HG02623 (cell line): ENCODE measurements around the gene RGS12.

ENCODE experiments used
- ATAC-seq: cut with Tn5 transposase; IDR thresholded peaks from one replicate; pipeline ENCODE4 v1.9.1; 2021; ENCODE audit warnings: moderate library complexity; ENCODE audit not compliant: unreplicated experiment

The RGS12 gene, protein sequence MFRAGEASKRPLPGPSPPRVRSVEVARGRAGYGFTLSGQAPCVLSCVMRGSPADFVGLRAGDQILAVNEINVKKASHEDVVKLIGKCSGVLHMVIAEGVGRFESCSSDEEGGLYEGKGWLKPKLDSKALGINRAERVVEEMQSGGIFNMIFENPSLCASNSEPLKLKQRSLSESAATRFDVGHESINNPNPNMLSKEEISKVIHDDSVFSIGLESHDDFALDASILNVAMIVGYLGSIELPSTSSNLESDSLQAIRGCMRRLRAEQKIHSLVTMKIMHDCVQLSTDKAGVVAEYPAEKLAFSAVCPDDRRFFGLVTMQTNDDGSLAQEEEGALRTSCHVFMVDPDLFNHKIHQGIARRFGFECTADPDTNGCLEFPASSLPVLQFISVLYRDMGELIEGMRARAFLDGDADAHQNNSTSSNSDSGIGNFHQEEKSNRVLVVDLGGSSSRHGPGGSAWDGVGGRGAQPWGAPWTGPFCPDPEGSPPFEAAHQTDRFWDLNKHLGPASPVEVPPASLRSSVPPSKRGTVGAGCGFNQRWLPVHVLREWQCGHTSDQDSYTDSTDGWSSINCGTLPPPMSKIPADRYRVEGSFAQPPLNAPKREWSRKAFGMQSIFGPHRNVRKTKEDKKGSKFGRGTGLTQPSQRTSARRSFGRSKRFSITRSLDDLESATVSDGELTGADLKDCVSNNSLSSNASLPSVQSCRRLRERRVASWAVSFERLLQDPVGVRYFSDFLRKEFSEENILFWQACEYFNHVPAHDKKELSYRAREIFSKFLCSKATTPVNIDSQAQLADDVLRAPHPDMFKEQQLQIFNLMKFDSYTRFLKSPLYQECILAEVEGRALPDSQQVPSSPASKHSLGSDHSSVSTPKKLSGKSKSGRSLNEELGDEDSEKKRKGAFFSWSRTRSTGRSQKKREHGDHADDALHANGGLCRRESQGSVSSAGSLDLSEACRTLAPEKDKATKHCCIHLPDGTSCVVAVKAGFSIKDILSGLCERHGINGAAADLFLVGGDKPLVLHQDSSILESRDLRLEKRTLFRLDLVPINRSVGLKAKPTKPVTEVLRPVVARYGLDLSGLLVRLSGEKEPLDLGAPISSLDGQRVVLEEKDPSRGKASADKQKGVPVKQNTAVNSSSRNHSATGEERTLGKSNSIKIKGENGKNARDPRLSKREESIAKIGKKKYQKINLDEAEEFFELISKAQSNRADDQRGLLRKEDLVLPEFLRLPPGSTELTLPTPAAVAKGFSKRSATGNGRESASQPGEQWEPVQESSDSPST (N-terminal part only)

DNA sequence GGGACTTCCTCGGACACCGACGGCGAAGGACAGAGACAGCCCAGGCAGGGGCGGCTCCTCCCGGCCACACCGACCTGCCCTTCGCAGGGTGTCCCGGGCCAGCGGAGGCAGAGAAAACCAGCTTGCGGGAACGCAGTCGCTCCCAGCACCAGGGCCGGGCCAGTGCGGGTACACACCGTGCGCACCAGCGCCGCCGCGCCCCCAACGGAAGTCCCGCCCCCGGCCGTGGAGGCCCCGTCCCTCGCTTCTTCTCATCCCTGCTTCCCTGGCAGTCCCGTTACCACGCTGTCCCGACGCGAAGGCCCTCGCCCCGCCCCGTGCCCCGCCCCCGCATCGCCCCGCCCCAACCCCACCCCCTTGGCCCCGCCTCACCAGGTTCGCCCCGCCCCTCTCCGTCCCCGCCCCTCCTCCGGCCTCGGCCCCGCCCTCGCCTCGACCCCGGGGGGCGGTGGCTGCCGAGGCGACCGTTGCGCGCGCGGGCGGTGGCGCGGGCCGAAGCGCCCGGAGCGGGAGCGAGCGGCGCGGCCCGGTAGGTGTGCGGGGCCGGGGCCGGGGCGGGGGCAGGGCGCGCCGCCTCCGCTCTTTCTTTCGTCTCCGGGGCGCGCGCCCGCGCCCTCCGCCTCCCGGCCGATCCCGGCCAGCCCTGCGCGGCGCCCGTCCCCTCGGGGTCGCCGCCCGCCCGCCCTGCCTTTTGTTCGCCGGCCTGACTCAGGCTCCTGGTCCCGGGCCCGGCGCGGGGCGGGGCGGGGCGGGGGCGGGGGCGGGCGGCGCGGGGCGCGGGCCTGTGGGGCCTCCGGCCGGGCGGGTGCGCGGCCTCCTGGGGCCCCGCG is at the start of gene RGS12:
TSS of gene RGS12 (plus strand) at position 451 of the 830 bp plus-strand sequence. CDS start 23,150 bp downstream, outside the sequence.
- ATAC-seq, result peak; percentile 80

- ATAC-seq, result no peak
Measured at GRCh38 chr4:3243136-3243780, 49.6 kb upstream of the RGS12 start.

DNA sequence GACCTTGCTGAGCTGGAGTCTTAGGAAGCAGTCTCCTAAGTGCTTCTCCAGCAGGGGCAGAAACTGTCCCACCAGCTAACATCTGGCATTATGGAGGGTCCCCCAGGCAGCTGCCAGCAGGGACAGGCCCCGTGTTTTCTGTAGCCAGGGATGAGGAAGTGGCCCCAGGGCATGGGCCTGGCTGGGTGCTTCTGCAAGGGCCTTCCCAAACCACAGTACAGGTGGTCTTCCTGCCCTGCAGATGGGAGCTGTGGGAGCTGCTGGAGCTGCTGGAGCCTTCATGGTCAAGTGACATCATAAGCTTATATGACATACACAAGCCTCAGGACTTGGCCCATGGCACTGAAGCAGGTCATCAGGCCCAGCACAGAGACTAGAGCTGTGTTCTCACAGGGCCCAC is 48.8 kb upstream of the RGS12 start:
- ATAC-seq, result no peak

- ATAC-seq, result no peak
Measured at GRCh38 chr4:3244747-3245146, 48.1 kb upstream of the RGS12 start.

DNA sequence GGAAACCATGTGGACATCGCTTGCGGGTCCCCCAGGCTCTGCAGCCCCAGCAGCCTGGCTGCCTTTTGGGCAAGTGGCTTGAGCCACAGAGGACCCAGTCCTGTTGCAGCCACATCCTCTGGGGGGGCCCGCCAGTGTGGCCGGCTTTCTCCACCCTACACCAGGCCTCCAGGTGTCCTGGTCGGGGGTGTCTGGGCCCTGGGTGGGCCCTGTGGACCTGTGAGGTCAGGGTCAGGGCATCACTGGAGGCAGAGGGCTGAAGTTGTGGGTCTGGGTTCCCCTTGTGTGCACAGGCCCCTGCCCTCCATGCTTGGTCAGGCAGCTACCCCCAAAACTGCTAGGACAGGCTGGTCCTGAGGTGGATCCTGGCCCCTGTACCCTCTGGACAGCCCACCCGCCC is 47.1 kb upstream of the RGS12 start:
- no peak for ATAC-seq

GRCh38 chr4:3246458-3247398 is 46.1 kb upstream of the RGS12 start:
- no peak for ATAC-seq

GRCh38 chr4:3247399-3248177 is 45.2 kb upstream of the RGS12 start:
- ATAC-seq, result no peak

DNA sequence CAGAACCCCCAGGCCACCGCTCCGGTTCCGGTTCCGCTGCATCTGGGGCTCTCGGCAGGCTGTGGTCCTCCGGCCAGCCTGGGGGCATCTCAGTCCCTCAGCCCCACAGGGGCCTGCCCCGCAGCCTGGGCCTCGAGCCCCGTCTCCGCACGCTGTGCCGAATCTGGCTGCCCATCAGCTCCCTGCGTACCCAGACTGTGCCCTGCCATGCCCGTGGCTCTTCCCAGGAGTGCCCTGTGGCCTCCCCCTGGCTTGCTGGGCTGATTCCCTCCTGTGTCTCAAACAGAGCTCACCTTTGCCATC is 44.7 kb upstream of the RGS12 start:
- ATAC-seq, result no peak

DNA sequence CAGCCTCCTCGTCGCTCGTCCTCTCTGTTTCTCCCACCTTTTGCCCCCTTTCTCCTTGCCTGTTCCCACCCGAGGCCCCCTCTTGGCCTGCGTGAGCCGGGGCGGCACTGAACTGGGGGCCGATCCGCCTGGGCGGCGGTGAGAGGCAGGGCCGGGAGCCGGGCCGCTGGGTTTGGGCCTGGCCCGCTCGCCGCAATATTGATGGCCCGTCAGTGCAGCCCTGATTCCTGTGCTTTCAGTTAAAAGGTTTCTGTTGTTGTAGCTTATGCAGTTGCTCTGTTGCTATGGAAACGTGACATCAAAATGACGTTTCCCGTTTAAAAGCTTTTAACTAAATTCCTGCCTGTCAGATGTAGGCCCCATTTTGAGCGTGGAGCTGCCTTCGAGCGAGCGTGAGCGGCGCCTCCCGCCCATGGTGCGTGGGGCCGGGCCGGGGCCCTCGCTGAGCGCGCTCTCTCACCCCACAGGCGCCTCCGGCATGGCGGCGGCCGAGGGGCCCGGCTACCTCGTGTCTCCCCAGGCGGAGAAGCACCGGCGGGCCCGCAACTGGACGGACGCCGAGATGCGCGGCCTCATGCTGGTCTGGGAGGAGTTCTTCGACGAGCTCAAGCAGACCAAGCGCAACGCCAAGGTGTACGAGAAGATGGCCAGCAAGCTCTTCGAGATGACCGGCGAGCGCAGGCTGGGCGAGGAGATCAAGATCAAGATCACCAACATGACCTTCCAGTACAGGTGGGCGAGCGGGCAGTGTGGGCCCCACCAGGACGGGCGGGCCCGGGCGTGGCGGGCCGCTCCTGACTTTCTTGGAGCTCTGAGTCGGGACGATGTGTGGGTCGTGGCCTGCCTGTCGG is 43.8 kb upstream of the RGS12 start, which contains the start of gene MSANTD1:
TSS of gene MSANTD1 (plus strand) at position 349 of the 851 bp plus-strand sequence. CDS start at position 413, 64 bp downstream.
- no peak for ATAC-seq

- no peak for ATAC-seq
Measured at GRCh38 chr4:3249711-3250437, 42.9 kb upstream of the RGS12 start.

DNA sequence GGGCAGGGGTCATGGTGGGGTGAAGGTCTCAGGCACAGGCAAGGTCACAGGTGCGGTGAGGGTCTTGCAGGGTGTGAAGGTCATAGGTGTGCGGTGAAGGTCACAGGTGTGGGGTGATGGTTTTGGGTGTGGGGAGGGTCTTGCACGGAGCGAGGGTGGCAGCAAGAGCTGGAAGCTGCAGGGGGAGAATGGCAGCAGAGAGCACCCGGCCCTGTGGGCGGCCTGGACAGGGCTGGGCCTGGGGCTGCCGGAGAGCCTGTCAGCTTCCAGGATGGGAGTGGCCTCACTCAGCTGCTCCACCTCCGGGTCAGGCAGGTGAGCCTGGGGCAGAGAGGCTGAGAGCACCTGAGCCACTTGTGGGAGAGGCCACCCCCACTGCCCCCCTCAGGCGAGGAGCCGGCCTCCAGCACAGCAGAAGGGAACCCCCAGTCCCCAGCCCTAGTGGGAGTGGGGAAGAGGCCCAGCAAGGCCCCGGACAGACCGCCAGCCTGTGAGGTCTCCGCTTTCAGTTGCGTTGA is 42.3 kb upstream of the RGS12 start:
- ATAC-seq, result no peak

GRCh38 chr4:3250956-3251690 is 41.7 kb upstream of the RGS12 start:
- no peak for ATAC-seq

DNA sequence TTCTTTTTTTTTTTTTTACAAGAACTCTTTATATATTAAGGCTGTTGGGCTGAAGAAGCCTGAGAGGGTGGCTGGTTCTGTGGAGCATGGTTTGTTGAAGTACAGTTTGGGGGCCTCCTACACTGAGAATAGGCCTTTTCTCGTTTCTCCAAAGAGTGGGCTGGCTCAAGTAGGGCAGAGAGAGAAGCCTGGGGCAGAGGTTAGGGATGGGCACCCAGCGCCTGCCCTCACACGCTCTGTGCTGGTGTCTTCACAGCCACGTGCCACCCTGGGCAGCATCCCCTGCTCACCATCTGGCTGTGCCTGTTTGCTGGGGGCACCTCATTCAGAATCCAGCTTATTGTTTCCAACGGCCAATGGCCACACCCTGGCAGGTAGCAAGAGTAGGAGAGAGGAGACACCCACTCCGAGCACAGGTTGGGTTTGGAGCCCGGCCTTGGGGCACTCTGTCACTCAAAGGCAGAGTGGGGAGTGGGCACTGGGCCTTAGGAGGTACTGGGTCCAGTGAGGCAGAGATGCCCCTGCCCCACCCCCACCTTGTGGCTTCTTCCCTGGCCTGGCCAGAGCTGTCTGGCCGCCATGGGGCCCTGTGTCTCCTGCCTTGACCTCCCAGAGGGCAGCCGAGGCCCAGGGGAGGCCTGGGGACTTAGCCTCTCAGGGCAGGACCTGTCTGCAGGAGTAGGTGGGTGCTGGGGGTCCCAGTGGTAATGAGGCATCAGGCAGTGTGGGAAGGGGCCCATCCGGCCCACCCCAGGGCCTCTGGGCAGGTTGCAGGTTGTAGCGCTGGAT is 40.9 kb upstream of the RGS12 start:
- ATAC-seq, result no peak

DNA sequence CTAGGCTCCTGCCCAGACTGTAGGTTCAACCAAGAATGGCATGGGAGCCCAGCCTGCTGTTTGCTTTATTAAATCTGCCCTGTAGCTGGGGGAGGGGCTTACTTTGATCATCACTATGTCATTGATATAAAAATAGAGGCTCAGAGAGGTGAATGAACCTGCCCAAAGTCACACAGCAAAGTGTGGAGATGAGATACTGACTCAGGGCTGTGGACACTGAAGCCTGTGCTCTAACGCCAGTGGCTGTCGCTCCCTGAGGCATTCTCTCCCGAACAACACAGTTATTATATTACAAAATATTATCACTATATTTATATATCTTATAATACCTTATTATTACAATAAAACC is 40.4 kb upstream of the RGS12 start:
- ATAC-seq, result no peak
